ENCODE data around the gene DUOXA1.
A peak's percentile ranks its signal among the peaks of the same experiment; 100 is the strongest.
"Not testable (repeated sequence)": the region's sequence is repeated elsewhere in the genome, so short reads cannot be mapped to it uniquely, and the experiment has no call there.

The DUOXA1 gene

DNA sequence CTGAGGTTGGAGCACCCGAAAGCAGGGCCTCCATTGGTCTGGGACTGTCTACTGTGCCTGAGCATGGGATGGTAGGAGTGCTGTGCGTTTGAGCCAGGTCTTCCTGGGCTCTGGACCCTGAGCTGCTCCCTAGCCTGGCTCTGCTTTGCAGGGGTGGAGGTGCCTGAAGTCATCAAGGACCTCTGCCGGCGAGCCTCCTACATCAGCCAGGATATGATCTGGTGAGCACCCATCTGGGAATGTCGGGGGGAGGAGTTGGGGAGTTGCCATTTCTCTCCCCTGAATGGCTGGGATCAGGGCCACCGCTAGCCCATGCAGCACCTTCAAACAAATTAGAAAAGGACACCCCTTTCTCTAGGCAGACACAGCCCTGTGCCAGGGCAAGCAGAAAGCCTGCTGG is 20.8 kb upstream of the DUOXA1 start:
- no peak for DNase-seq

DNA sequence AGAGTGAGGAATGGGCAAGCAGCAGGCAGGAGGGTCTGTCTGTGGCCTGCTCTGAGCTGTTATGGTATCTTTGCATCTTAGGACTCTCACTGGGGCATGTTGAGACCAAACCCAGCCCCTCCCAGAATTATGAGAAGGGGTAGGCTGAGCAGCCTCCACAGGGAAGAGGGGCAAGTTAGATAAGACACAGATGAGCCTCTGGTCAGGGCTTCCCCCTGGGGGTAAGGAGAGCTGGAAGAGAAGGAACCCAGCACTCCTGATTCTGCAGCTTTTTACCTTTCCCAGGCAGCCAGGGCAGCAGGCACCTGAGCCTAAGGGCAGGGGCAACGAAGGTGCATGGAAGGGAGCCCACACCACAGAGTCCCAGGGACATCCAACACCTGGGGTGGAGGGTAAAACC is 19.4 kb upstream of the DUOXA1 start:
- no peak for DNase-seq

DNA sequence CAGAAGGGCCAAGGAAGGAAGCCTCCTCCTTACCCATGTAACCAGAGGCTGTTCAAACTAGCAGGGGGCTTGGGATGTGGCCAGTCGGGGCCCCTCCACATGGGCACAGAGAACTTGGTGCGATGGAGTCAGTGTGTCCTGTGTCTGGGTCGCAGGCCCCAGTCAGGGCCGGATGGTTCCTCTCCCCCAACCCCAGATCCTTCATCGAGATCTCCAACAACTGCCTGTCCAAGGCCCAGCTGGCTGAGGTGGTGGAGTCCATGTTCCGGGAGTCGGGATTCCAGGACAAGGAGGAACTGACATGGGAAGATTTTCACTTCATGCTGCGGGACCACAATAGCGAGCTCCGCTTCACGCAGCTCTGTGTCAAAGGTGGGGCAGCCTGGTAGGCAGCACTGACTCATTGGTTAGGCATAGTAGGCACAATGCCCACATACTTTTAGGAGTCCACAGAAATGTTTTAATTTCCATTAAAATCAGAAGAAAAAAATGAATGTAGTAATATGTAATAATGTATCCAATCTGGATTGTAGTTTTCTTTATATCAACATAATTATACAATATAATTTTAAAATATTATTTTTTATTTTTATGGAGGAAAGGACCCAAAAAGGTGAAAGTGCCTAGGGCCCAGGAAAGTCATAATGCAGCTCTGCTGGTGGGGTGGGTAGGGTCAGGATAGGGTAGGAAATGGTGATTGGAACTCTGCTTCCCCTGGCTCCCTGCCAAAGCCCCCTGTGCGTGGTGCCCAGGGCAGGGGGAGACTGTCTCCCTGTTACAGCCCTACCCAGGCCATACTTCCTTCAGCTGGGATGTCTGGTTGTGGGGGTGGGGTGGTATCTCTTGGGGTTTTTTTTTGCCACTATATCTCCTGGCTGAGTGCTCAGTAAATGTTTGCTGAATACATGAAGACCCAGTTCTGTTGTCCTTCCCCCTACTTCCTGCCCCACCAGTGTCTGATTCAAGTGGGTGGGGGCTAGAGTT is 18.7 kb upstream of the DUOXA1 start:
- DNase-seq, result no peak

DNA sequence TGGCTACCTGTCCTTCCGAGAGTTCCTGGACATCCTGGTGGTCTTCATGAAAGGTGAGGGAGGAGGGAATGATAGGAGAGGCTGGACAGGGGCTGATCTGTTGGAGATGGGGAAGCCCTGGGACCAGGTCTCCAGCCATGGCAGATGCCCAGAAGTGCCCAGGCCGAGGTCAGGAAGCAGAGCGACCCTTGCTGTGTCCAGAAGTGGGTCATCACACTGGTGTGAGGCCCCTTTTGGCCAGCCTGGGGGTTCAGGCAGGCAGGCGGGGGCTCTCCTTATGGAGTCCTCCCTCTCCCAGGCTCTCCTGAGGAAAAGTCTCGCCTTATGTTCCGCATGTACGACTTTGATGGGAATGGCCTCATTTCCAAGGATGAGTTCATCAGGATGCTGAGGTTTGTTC is 17.9 kb upstream of the DUOXA1 start:
- no peak for DNase-seq

GRCh38 chr15:45146405-45146804 is 16.7 kb upstream of the DUOXA1 start:
- DNase-seq, result no peak

DNA sequence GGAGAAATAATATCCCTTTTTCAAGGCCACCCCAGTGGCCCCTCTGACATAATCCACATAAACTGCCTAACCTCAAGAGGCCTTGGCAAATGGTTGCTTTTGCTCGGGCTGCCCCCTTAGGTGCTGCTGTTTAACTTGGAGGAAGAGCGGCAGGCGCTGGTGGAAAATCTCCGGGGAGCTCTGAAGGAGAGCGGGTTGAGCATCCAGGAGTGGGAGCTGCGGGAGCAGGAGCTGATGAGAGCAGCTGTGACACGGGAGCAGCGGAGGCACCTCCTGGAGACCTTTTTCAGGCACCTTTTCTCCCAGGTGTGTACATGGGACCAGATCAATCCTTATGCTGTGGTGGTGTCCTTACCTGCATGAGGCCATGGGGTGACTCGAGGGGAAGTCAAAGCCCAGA is 15.1 kb upstream of the DUOXA1 start:
- no peak for DNase-seq

DNA sequence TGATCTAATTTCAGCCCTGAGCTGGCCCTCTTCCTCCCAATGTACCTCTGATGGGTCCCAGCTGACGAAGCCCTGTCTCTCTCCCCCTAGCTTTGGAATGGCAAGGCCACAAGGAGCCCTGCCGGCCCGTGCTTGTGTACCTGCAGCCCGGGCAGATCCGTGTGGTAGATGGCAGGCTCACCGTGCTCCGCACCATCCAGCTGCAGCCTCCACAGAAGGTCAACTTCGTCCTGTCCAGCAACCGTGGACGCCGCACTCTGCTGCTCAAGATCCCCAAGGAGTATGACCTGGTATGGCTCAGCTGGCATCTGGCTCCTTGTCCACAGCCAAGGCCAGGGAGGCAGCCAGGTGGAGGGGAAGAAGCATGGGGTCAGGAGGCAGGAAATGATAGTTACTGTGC is 14.3 kb upstream of the DUOXA1 start:
- no peak for DNase-seq

GRCh38 chr15:45143056-45143455 is 13.4 kb upstream of the DUOXA1 start:
- DNase-seq, result no peak

GRCh38 chr15:45141386-45141785 is 11.7 kb upstream of the DUOXA1 start:
- no peak for DNase-seq

GRCh38 chr15:45140557-45141250 is 11.0 kb upstream of the DUOXA1 start:
- DNase-seq, result no peak

- no peak for DNase-seq
Observed at GRCh38 chr15:45139770-45140169, 10.1 kb upstream of the DUOXA1 start.

DNA sequence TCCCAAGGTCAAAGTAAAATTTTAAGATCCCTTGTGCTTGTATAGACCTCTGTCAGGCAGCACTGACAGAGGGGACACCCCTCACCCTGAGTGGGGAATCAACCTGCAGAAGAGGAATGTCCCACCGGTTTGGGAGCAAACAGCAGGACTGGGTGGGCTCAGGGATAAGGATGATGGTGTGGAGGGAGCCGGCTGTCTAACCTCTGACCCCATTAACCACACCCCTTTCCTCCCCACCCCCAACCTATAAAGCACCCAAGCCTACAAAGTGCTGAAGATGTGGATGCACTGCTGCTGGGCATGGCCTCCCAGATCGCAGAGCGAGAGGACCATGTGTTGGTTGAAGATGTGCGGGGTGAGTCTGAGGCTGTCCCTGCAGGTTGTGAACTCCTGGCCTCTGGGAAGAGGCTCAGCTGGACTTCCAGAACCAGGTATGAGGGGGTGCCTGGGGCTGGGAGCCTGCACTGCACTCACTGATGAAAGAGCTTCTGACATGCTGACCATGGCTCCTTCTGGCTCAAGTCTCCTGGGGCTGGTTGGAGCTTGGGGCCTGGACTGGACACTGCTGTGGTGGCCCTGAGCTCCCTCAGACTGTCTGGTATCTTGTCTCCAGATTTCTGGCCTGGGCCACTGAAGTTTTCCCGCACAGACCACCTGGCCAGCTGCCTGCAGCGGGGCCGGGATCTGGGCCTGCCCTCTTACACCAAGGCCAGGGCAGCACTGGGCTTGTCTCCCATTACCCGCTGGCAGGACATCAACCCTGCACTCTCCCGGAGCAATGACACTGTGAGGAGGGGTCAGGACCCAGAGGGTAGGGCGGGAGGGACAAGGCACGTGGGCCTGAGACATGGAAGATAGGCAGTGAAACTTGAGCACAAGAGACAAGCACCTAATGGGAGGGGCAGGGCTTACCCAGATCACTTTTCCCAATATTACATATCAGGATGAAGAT is 9.4 kb upstream of the DUOXA1 start:
- no peak for DNase-seq

DNA sequence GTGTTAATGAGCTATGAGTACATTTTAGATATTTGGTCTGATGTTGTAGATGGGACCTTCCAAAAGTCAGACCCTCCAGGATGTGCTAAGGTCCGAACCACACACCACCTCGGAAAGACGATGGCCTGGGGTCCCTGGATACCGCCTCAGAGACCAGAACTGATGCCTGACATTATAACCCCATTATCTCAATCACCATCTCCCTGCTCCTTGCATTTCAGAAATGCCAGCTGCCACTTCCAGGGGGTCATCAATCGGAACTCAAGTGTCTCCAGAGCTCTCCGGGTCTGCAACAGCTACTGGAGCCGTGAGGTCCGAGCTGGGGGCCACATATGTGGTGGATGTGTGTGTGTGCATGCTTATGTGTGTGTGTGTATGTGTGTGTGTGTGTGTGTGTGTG is 8.0 kb upstream of the DUOXA1 start:
- DNase-seq, result no peak

GRCh38 chr15:45136378-45136764 is 6.7 kb upstream of the DUOXA1 start:
- DNase-seq, result no peak

GRCh38 chr15:45135705-45136377 is 6.2 kb upstream of the DUOXA1 start:
- not testable (repeated sequence) for DNase-seq

DNA sequence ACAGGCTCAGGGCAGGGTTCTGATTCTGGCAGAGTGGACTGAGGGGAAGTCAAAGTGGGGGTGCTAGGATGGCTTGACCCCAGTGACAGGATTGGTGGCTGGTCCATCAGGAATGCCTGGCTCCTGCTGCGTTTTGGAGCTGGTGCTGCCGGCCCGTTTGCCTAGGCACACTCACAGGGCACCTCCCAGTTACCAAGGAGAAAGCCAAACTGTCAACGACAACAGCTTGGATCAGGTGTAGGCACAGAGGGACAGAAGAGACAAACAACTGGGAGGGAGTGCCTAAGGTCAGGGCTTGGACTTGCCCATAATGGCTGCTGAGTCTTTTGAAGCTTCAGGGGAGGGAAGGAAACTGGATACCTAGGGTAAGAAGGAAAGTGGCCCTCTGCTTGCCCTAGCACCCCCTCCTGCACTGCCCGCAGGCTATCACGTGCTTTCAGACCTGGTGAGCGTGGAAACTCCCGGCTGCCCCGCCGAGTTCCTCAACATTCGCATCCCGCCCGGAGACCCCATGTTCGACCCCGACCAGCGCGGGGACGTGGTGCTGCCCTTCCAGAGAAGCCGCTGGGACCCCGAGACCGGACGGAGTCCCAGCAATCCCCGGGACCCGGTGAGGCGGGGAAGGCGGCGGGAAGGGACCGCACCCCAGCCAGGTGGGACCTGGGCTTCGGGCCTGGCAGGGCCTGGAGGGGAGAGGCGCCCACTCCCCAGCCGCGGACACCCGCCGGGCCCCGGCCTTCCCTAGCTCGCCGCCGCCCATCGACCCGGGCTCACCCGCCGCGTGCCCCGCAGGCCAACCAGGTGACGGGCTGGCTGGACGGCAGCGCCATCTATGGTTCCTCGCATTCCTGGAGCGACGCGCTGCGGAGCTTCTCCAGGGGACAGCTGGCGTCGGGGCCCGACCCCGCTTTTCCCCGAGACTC is 5.3 kb upstream of the DUOXA1 start:
- DNase-seq, result no peak

DNA sequence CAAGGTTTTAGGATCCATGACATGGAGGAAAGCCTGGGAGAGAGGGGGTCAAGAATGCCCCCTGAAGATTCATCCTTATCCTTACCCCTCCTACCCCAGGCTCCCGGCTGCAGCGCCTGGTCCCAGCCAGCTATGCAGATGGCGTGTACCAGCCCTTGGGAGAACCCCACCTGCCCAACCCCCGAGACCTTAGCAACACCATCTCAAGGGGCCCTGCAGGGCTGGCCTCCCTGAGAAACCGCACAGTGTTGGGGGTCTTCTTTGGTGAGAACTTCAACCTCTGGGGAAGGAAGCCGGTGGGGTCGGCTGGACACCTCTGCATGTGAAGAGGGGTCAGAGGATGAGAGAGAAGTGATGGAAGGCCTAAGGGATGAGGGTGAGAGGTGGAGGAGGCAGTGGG is 4.4 kb upstream of the DUOXA1 start:
- DNase-seq, result no peak

GRCh38 chr15:45133561-45133920 is 3.9 kb upstream of the DUOXA1 start:
- peak; percentile 1 for DNase-seq

DNA sequence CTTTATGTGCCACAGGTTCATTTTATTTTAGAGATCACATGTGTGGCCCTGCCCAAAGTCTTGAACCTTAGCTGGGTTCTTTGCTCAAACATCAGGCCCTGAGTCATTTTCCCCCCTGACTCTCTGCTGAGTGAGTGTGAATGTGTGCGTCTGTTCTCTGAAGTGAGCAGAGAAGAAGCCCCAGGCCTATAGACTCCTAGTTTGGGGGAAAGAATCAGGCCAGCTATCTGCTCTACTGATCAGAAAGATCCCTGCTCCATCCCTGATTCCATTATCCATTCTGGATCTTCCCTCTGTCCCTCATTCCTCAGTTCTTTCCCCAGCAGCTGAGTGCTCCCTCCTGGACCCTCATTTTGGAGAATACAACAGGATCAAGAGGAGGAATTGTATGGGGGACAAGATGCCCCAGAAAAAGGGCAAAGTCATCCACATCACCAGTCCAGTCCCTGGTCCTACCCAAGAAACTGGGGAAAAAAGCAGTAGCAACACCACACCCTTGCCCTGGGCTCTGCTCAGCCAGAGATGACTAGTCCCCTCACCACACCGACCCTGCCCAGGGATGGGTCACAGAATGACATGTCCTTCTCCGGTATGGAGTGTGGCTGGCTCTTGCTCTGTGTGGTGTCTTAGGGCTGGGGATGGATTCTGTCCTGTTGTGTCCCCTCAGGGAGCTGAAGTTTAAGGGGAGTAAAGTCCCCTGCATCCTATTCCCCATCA is 3.3 kb upstream of the DUOXA1 start:
- no peak for DNase-seq

DNA sequence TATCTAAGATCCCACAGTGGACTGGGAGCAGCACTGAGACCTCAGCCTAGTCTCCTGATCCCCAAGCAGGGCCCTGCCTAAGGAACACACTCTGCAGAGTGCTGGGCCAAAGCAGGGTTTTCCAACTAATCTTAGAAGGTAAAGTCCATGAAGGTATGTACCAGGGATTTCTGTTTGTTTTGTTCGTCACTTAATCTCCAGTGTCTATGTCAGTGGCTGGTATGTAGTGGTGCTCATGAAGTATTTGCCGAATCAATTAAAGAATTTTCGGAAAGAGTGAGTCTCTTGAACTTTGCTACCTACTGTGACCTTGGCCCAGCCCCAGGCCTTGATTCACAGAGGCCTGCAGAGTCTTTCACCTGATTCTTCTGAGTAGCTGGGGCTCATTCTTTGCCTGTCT is 1.8 kb upstream of the DUOXA1 start:
- DNase-seq, result no peak

Measured in NCI-H1105 treated with DMSO at 0.1 percent for 48 hours (cell line).